GM21737 (cell line): Measurements from ENCODE around the gene NUP85.
"Not testable (repeated sequence)": the region's sequence is repeated elsewhere in the genome, so short reads cannot be mapped to it uniquely, and the experiment has no call there.

Source experiments
- ATAC-seq: cut with Tn5 transposase; IDR thresholded peaks from one replicate; pipeline ENCODE4 v1.9.1; 2021; ENCODE audit warnings: mild to moderate bottlenecking, moderate library complexity; ENCODE audit not compliant: unreplicated experiment

Gene NUP85

DNA sequence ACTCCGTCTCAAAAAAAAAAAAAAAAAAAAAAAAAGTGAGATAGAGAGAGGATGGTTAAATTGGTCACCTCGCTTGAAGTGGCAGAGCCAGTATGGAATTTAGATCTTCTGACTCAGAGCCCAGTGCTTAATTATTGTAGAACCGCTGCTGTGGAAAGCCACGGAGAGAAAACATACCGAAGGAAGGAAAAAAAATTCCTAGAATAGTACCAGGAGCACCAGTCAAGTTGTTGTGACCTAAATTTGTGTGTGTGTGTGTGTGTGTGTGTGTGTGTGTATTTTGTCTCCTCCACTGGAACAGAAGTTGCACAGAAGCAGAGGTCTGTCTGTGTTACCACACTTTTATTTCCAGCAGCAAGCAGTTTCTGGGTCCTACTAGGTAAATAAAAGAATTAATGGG lies 10.6 kb upstream of the NUP85 start:
- ATAC-seq = no peak

DNA sequence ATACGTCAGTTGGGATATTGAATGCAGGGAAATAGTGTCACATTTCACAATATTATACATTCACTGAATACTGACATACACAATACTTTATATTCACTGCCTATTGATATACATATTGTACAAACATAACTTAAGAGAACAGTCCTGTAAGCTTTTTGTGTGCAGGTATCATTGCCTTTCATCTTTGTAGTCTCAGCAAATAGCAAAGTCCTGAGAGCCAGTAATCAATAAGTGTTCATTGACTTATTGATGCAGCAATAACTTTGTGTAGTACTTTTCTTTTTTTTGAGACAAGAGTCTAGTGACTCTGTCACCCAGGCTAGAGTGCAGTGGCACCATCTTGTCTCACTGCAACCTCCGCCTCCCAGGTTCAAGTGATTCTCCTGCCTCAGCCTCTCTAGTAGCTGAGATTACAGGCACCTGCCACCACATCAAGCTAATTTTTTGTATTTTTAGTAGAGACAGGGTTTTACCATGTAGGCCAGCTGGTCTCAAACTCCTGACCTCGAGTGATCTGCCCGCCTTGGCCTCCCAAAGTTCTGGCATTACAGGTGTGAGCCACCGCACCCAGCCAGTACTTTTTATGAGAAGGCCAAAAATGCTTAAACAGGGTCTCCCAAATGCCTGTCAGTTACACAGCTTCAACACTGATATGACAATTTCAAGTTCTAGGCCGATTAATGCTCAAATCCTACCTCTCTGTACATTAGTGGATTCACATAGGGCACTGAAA lies 5.4 kb upstream of the NUP85 start:
- ATAC-seq = no peak

DNA sequence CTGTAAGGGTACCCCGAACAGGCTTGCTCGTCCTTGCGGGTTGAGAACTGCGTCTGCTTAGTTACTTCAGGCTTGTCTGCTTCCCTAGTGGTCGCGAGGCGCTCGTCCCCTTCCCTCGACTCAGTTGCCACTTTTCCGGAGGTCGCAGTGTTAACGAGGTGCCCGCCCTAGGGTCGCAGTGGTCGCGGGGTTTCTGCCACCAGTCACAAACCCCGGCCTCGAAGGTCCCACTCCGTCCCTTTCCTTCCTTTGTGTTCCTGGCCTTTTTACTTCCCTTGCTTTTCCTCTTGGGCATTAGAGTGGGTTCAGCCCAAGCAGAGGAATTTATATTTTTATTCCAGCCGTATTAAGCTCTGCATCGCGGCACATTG lies 299 bp downstream of the NUP85 start:
- ATAC-seq = no peak

DNA sequence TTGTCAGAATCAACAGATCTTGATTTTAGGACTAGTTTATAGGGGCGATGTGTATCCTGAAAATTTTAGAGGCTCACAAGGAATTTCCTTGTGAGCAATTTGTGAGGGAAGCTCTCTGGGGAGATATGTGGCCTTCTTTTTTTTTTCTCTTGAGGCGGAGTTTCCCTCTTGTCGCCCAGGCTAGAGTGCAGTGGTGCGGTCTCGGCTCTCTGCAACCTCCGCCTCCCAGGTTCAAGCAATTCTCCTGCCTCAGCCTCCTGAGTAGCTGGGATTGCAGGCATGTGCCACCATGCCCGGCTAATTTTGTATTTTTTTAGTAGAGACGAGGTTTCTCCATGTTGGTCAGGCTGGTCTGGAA lies 1.6 kb downstream of the NUP85 start:
- not testable (repeated sequence) for ATAC-seq

DNA sequence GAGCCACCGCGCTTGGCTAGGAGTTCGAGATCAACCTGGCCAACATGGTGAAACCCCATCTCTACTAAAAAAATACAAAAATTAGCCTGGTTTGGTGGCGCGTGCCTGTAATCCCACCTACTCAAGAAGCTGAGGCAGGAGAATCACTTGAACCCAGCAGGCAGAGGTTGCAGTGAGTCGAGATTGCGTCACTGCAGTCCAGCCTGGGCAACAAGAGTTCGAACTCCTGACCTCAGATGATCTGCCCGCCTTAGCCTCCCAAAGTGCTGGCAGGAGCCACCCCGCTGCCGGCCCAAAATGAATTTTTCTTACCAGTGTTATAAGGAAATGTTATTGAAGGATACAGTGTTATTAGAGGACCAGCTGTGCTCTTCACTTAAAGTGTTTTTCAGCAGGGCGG lies 2.3 kb downstream of the NUP85 start:
- ATAC-seq = no peak

DNA sequence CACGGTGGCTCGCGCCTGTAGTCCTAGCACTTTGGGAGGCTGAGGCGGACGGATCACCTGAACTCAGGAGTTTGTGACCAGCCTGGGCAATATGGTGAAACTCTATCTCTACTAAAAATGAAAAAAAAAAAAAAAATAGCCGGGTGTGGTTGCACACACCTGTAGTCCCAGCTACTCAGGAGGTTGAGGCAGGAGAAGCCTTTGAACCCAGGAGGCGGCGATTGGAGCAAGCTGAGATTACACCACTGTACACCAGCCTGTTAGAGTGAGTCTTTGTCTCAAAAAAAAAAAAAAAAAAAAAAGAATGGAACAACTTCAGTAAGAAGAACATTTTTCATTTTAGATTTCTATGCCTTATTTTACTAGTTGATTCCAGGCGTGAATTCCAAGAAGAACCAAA lies 2.7 kb downstream of the NUP85 start:
- no peak for ATAC-seq

DNA sequence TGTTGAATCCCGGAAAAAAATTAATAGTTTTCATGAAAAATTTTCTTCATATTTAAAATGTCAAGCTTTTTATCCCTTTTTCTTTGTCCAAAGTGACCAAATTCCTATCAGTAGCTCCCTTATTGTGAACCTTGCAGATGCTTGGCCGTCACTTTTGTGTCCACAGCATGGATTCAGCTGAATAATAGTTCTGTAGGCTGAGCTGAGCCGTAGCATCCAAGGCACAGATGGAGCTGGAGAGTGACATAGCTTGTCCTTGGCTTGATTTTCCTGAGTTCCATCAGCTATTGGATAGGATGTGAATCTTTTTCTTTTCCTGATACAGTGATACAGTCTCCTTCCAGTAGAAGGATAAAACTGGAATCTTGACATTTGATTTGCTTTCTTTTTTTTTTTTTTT lies 3.6 kb downstream of the NUP85 start:
- ATAC-seq = no peak

DNA sequence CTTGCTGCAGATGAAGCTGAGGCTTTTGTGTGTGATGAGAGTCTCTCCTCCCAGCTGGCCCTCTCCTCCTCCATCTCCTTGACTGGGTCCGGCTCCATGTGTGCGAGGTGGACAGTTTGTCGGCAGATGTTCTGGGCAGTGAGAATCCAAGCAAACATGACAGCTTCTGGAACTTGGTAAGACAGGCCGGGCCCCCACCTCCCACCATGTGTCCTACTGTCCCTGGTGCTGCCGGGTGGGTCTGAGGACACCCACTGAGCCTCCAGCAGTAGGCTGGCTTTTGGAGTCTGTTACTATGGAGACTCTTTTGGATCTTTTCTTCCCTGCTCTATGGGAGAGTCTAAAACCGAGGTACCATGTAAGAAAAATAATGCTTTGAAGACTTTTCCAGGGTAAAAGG lies 12.7 kb downstream of the NUP85 start:
- ATAC-seq = no peak

DNA sequence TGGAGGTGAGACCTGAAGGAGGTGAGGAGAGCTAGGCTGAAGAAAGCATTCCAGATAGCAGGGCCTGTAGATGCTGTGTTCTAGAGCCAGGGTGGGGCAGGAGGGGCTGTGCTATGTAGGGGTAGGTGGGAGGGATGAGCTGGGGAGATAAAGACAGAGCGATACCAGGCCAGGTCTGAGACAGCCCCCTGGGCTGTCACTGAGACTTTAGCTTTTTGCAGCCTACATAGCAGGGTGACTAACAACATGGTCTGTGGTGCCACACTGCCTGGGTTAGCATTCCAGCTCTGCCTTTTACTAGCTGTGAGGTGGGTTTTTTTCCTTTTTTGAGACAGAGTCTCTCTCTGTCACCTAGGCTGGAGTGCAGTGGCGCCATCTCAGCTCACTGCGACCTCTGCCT lies 14.3 kb downstream of the NUP85 start:
- ATAC-seq = no peak

DNA sequence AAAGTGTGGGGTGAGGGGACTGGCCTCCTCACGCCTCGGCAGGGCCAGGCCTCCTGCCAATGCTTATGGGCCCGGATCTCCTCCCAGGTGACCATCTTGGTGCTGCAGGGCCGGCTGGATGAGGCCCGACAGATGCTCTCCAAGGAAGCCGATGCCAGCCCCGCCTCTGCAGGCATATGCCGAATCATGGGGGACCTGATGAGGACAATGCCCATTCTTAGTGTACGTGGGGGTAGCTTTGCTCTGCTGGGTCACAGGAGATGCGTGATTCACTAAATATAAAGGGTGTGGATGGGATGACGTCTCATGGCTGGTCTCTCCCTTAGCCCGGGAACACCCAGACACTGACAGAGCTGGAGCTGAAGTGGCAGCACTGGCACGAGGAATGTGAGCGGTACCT lies 19.5 kb downstream of the NUP85 start:
- no peak for ATAC-seq

DNA sequence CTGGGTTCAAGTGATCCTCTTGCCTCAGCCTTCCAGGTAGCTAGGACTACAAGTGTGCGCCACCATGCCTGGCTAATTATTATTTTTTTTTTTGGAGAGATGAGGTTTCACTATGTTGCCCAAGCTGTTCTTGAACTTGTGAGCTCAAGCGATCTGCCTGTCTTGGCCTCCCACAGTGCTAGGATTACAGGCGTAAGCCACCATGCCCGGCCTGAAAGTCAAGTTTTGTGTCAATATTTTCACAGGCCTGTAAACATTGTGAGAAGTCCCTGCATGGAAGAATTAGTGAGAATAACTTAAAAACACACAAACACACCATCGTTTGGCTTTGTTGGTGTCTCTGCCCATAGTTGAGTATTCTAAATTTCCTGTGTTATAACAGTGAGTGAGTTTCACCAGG lies 22.2 kb downstream of the NUP85 start:
- ATAC-seq = no peak

DNA sequence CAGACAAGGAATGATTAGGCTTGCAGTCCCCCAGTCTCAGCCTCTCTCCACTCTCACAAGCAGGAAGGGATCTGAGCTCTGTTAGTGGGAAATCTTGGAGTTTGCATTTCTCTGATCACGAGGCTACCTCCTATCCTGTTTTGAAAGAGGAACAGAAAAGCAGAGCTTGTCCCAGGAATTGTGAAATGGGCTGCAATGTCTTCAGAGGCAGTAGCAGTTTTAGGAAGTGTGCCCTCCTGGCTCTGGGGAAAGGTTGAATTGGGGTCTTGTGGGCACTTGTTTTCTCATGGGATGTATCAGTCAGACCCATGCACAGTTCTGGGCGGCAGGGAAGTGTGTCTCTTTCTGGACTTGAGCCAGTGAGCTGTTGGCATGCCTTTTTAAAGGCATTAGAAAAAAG lies 22.8 kb downstream of the NUP85 start:
- ATAC-seq = no peak

DNA sequence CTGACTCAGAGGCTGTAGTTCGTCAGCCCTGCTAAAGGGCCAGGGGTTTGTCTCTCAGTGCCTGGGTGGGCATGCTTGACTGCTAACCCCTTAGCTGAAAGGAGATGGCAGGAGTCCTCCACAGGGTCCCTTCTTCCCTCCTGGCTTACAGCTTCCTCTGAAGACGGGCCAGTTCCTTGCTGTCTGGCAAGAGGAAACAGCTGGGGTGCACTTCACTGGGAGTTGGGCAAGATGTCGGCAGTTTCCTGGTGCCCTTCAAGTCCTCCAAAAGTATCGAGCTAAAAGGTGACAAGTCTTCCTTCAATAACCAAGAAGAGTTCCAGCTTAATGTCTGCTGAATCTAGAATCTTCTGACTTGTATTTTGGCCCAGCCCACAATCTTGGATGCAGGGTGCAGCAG lies 23.4 kb downstream of the NUP85 start:
- no peak for ATAC-seq

DNA sequence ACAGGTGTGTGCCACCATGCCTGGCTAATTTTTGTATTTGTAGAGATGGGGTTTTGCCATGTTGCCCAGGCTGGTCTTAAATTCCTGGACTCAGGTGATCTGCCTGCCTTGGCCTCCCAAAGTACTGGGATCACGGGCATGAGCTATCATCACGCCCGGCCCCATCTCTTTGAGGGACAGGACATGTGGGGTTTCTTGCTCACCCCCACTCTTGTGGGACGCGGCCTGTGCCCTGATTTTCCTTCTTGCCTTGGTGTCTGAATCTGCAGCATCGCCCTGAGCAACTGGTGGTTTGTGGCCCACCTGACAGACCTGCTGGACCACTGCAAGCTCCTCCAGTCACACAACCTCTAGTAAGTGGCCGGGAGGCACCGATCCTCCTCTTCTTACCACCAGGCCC lies 25.6 kb downstream of the NUP85 start:
- no peak for ATAC-seq

DNA sequence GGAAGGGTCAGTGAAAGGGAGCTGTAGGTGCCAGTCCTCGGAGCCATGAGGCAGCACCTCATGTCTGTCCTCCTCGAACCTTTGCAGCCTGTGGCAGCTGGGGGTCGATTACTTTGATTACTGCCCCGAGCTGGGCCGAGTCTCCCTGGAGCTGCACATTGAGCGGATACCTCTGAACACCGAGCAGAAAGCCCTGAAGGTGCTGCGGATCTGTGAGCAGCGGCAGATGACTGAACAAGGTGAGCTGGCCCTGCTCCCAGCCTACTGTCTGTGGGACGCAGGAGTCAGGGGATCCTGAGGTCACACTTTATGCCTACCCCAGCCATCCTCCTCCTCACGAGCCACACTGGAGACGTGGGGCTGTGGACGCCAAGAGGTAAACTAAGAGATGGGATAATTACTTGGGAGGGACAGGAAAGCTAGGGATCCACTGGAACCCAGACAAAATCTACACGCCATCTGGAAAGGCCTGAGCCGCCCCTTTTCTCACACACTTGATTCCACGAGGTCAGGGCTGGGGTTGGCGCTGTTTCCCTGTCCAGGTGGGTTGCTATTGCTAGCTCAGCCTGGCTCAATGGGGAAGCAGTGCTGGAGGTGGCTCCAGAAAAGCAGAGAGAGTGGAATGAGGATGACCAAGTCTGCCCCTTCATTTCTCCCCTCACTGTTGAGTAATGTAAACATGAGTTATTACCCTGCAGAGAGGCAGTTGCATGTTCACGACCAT lies 26.4 kb downstream of the NUP85 start:
- no peak for ATAC-seq

DNA sequence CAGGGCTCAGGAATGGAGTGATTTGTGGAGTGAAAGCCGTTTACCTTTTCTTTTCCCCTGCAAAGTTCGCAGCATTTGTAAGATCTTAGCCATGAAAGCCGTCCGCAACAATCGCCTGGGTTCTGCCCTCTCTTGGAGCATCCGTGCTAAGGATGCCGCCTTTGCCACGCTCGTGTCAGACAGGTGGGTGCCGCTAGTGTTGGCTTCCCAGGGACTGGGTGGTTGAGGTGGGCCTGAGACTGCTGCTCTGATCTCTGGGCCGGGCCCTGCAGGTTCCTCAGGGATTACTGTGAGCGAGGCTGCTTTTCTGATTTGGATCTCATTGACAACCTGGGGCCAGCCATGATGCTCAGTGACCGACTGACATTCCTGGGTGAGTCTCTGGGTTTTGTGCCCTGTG lies 27.3 kb downstream of the NUP85 start:
- no peak for ATAC-seq

DNA sequence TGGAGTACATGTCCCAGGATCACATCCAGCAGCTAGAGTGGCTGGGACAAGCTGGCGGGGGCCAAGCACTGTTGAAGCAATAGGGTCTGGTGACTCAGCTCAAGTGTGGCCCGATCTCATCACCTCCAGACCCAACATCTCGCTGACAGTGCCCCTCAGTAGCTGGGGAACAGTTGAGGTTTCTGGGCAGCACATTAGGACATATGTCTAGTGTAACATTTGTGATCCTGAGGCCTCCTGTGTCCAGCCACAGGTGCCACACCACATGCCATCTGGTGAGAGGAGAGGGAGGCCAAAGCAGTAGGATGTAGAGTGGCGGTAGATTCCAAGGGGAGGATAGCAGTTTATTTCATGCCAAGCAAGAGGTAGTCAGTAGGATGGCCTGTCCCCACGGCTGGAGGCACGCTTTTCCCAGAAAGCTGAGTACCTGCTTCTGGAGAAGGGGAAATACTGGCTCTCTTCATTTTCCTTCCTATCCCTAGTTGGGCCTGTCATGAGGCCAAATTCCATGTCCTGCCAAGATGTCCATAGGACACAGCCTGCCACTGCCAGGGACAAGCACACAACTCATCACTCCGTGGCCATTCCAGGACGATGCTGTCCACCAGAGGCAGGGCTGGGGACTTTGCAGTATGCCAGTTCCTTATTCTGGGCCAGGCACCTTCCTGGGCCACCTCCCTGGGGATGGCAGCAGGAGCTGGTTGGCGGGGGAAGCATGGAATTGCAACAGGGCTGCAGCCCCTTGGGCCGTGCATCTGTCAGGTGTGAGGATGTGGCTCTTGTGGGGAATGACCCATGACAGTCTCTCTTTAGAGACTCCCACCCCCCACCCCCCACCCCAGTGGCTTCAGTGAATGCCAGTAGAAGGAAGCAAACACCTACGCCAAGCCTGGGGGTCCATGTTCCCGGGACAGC lies 31.9 kb downstream of the NUP85 start:
- ATAC-seq = no peak

DNA sequence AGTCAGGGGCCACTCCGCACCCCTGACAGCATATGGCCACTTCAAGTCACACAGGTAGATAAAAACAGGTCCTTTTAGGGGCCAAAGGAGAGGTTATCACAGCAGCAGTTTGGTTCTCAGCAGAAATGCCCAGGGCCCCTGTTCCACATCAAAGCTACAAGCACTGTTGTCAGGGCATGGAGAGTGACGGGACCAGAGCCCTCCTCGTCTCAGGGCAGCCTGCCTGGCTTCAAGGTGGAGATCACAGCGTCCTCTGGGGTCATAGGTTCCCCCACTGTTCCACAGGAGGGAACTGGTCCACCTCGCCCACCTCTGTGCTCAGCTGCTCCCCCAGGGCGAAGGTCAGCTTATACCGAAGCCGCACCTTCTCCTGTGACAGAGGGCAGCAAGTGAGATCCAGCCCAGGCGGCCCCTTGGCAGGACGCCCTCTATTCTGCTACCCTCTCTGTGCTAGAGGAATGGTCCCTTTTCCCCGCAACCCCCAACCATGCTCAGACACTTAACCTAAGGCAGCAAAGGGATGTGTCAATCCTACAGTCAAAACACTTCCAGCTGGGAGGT lies 32.6 kb downstream of the NUP85 start:
- no peak for ATAC-seq

DNA sequence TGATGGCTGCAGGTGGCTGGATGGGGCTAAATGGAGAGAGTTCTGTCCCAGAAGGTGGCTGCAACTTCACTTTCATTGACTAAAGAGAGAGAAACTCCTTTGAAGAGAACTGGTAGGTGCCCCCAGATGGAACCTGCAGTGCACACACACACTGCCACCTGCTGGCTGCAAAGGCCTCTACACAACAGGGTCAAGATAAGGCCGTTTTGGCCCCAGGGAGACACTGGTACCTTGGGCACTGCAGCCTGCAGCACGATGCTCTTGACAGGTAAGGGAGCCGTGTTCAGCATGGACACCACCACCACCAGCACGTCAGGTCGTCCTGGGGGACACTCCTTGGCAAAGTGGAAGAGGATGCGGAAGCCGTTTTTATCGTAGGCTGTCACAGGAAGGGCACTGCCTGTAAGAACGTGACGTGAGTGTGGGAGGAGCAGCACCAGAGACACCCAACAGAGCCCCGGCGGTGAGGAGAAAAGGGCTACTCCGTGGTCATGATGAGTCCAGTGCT lies 33.3 kb downstream of the NUP85 start:
- ATAC-seq = no peak

DNA sequence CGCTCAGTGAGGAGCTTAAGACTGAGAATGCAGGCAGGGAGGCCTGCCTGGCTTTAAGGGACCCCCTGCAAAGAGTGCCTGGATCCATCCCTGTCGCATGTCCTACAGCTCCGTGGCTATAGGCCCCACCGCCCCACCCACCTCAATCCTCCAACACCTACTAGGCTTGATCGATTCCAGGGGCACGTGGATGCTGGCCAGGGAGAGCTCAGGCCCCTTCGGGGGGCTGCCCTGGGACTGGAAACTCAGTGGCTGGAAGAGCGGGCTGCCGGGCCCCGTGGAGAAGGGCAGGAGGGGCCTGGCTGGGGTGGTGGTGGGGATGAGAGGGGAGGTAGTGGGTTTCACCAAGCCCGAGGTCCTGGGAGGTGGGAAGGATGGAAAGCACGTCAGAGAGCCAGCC lies 33.7 kb downstream of the NUP85 start:
- no peak for ATAC-seq

DNA sequence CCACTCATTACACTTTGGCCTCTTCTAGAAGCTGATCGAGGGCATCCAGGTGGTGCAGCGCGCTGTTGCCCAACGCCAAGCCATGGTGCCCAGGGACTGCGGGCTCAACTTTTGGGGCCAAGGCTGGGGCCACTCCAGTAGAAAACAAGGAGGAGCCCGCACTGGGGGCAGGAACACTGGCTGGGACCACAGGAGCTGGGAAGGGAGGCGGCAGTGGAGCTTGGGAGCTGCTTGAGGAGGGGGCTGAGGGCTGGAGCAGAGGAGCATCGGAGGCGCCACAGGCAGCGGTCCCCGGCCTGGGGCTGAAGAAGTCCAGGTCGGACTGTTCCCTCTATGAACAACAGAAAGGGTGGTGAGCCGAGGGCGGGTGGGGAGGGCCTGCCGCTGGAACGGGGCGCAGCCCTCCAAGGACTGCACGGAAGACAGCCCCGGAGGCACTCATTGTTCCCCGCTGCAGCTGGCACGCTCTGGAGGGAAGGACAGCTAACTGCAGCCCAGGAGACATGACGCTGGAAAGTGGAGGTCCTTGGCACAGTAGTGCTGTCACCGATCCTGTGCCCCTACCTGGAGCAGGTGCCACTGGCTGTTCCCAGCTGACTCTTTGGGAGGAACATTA lies 34.4 kb downstream of the NUP85 start:
- no peak for ATAC-seq
